Tibial nerve (tissue), 4 donors: Measurements from ENCODE around the gene MCRIP1.

ENCODE experiments used
- CTCF ChIP-seq, 5 experiments: fragments of 200-600 bp in 3 of 5; fragments of 450-650 bp in 2 of 5; sonication (generic) in 3 of 5; IDR thresholded peaks; one replicate each; pipeline ENCODE4 v1.5.1; 2016 to 2019; ENCODE audit warnings: antibody characterized with exemption in 5 of 5, mild to moderate bottlenecking in 3 of 5, moderate library complexity in 2 of 5
- EP300 ChIP-seq, 2 donors: sonication (generic); formaldehyde crosslinking; IDR thresholded peaks; one replicate each; pipeline ENCODE4 v1.6.1; 2017; ENCODE audit warnings: antibody characterized with exemption in 2 of 2, mild to moderate bottlenecking in 1 of 2
- POLR2A ChIP-seq, 2 donors: fragments of 450-650 bp; IDR thresholded peaks; one replicate each; pipeline ENCODE4 v1.6.1; 2017; ENCODE audit warnings: antibody characterized with exemption in 2 of 2, mild to moderate bottlenecking in 2 of 2, moderate library complexity in 2 of 2

- TF ChIP-seq EP300 (IDR thresholded peaks at IDR 0.05) (no peak), CTCF (IDR thresholded peaks at IDR 0.05) (no peak), POLR2A (IDR thresholded peaks at IDR 0.05) (no peak)
Measured at GRCh38 chr17:81838753-81839255, 5.7 kb upstream of the MCRIP1 start.
